A204.1 (cell line): ENCODE measurements around the gene SCFD2.
"Not testable (repeated sequence)": the region's sequence is repeated elsewhere in the genome, so short reads cannot be mapped to it uniquely, and the experiment has no call there.

Experiments used
- FAIRE-seq: peaks from 2 replicates; lab custom pipeline; 2012; peaks lifted over from hg19 to GRCh38; lab: Jason Lieb, UNC

SCFD2 gene

DNA sequence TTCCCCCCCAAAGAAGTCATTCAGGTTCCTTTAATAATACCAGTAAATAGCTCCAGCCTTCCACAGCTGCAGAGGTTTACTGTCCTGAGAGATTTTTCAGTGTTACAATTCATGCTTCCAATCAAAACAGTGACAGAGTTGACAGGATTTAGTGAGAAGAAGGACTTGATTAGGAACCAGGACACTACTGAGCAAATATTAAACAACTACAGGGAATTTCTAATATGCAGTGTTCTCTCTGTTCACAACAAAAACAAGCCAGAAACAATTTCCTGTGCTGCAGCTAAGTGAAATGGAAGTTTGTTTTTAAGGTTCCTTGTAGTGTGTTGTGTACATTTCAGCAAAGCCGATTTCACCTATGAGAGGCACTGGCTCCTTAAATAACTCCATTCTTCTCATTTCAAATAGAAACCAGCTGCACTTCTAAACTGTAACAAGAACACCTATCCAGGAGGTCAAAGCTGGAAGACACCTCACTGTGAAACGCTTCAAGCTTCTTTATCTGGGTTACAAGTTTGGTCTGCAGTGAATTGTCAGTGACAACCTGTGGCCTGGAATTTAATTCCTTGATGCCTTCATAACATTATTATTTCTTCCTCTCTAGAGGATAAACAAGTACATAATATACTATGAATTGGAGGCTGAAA lies 354.5 kb downstream of the SCFD2 start:
- FAIRE-seq = no peak

DNA sequence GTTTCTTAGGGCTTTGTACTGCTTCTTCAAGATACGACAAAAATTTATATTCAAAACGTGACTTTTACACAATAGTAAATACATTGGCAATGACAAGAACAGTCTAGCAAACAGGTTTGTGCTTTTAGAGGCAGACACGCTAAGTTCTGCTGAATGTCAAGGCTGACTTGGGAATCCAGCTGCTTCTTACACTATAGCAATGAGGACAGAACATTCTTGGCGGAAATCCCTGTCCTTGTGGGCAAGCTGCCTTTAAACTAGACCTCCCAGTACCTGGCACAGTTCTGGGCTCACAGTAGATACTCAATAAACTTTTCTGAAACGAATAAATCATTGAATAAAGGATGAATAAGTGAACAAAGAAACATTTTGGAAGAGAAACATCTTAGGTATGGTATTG lies 355.5 kb downstream of the SCFD2 start:
- FAIRE-seq = no peak

DNA sequence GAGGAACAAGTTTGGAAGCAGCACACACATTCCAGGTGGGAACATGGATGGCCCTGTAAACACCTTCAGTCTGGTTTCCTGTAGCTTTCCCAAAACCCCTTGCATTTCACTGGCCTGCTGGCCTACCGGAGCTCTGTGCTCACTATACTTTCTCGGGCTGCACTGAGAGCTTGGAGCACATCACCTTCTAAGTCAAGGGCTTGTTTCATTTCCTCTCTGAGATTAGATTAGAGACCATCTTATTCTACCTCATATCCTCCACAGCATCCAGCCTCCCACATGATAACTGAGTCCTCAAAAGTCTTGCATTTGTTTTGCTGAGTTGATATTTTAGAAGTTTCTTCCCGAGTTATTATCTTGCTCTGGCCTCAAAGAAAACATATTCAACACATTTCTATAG lies 356.0 kb downstream of the SCFD2 start:
- no peak for FAIRE-seq

DNA sequence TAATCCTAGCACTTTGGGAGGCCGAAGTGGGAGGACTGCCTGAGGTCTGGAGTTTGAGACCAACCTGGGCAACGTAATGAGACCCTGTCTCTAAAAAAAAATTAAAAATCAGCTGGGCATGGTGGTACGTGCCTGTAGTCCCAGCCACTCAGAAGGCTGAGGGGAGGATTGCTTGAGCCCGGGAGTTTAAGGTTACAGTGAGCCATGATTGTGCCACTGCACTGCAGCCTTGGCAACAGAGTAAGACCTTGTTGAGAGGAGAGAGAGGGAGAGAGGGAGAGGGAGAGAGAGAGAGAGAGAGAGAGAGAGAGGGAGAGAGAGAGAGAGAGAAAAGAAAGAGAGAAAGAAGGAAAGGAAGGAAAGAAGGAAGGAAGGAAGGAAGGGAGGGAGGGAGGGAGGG lies 358.8 kb downstream of the SCFD2 start:
- no peak for FAIRE-seq

DNA sequence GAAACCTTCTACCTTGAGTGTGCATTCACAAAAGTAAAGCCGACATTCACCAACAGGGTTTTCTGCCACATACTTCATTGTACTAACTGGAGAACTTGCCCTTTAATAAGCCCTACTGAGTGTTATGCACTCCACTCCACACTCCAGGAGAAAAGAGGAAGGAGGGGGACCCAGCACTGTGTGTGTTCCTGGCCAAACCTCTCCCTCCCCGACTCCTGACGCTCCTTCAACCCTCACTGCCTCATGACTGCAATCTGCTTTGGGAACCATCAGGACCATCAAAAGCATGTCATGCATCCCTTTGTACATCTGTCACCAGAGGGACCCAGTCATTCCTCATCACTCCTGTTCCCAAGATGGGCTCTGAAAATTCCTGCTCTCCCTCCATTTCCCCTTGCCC lies 360.1 kb downstream of the SCFD2 start:
- FAIRE-seq = no peak

DNA sequence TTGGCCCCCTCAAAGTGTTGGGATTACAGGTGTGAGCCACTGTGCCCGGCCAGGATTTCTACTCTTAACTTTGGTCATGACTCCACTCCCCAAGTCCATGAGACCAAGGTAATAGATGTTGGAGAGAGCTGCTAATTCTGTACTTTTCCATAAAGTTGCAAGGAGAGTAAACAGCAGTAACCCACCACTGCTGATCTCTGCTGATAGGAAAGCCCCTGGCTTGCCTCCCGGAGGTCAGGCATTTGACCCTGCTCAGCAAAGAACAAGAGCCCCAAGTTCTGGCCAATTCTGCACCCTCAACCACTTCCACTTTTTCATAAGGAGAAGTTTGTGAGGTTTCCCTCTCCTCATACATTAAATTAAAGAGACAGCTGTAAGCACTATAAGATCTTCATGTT lies 360.7 kb downstream of the SCFD2 start:
- no peak for FAIRE-seq

DNA sequence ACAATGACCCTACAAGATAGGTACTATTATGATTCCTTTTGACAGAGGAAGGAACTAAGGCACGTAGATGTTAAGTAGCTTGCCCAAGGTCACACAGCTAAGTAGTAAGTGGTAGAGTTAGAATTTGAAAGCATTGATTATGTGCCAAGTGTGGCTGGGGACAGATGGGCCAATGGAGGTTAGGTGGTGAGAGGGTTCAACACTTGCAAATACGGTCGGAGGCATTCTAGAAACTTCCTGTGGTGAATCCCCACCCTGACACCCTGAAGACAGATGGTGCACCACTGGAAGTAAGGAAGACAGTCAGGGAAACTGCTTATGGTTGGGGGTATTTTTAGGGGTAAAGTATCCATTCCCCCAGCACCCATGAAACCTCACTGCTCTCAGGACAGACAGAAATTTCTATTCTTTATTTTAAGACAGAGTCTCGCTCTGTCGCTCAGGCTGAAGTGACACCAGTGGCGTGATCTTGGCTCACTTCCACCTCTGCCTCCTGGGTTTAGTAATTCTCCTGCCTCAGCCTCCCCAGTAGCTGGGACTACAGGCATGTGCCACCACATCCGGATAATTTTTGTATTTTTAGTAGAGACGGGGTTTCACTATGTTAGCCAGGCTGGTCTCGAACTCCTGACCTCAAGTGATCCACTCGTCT lies 361.2 kb downstream of the SCFD2 start:
- no peak for FAIRE-seq

DNA sequence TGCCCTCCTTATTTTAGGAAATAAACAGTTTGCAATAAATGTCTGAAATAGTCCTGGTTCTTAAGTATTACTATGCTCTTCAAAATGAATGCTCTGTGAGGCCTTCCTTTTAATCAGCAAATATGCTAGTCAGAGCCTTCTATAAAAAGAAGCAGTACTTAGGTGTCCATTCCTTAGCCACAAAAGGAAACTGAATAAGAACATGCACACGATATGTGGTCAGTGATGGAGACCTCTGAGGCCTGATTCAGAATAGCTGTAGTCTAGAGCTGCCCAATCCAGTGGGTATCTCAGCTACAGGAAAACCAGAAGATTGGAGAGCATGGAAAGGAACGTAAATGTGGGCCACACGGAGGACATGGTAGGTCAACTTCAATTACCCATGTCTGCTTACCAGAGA lies 361.9 kb downstream of the SCFD2 start:
- no peak for FAIRE-seq

DNA sequence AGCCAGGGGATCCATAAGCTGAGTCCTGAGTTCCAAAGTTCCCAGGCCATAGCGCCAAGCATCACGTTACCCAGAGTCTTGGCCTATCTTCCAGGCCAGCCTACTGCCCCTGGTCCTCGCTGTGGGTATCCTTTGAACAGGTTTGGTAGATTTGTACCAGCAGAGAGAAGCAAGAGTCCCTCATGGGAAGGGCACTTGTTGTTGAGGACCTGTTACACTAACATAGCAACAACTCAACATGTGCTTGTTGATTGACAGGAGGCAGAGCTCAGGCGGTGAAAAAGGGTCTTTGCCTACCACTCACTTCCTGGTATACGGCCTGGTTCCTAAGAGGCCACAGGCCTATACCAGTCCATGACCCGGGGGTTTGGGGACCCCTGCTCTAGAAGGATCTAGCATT lies 365.3 kb downstream of the SCFD2 start:
- FAIRE-seq = no peak

DNA sequence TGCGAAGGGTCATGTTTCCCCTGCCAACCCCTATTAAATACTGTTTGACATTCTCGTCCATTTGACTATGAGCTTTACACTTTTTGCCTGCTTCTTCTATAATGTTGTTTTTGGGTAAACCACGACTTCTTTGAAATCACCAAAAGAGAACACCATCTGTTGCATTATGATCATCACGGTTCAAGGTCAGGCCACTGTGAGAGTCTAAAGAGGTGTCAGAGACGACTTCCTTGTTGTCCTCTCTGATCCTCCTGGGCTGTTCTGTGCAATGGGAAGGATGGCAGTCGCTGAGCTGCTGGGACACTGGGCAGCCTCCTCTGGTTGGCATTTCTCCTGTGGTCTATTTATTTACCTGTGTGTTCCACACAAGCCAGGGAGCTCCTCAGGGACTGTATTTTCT lies 366.2 kb downstream of the SCFD2 start:
- no peak for FAIRE-seq

DNA sequence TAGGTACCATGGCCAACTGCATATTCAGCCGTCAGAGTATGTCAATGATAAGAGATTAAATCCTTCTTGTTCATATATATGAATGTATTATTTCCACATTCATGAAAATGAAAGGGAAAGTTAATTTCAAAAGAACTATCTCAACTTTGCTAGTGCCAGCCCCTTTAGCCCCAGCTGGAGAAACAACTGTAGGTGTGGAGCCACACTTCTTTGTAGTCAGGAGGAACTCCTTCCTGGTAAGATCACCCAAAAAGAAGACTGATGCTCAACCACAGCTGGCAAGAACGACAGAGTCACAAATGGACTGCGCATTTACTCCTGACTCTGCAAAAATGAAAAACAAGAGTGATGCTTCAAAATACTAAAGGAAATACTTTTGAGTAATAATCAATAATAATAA lies 367.4 kb downstream of the SCFD2 start:
- FAIRE-seq = no peak

DNA sequence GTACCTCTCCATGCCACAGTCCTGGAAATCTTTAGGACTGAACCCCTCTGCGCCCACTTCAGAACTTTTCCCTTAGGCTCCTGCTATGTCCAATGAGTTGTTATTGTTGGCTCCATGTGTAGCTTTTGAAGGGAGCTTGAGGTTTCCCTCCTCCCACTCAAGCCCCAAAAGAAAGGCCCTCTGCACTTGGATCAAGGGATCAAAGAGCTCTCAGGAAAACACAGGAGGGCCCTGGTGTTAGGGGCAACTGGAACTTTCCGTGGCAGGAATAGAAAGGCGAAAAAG lies 368.8 kb downstream of the SCFD2 start:
- FAIRE-seq = no peak

DNA sequence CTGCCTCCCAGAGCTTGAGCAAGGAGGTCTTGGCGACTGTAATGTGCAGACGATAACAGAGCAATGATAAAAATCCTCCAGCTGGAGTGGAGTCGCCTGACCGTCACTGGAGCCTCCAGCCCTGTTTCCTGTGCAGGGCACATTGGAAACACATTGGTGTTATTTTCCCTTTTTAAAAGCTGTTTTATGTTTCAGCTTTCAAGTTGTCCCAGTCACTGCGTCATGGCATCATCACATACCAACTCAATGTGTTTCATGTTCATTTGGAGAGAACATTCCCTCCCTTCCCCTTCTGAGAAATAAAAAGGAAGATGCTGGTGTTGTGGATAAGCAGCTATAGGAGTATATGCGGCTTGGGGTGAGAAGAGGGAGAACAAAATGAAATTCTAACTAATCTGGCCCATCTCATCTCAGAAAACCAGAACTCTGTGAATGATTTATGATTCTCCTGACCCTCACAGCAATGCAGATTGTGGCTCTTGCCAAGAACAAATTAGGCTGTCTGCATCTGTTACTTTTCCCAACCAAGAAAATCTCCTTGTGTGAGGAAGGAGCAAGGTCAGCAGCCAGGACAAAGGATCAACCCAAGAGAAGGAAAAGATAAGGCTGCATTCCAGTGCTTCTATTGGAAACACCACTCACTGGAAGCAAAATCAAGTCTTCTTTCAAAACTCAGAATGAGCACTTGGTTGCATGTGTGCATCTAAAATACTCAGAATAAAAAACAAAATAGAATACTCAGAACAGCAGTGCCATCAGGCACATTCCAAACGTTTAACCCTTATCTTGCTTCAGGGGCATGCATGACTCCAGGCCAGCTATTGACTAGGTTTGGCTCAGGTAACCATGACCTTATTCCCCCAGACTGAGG lies 369.4 kb downstream of the SCFD2 start:
- no peak for FAIRE-seq

DNA sequence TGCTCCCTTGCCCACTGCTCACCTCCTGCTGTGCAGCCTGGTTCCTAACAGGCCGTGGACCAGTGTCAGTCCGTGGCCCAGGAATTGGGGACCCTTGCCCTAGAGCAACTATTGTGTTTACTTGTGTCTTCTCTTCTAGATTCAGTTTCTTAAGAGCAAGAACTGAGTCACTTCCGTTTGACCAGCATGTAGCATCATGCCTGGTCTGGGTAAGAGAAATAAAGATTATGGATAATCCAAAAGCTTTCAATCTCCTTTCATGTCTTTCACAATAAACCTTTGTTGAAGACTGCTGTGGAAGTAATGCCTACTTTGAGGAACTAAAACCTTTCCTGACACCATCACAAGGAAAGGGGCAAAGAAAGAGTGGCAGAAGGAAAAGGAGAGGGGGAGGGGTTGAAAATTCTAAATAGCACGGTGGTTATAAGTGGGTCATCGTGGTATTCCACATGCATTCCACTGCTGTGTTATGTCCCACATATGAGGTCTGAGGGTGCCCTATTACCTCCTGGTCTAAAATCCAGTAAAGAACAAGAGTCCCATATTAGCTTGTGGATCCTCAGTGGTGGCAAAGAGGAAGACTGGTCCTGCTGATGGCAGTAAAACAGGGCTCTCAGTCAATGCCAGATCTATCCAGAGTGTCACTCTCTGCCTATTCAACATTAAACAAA lies 370.4 kb downstream of the SCFD2 start:
- FAIRE-seq = no peak

DNA sequence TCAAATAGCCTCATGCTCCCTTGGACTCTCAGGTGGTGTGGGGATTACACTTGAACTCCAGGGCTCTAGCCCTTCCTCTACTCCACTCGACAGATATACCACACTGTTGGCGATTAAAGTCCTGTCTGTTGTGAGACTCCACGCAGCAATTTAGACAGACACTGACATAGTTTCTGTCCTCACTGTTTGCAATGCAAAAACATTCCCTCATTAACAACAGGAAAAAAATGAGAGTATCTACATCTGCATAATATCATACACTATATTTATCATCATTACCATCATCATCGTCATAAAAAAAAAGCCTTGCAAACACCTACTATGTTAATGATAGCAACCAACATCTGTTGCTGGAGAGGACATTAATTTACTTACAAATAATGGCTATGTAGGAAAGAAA lies 371.3 kb downstream of the SCFD2 start:
- no peak for FAIRE-seq

DNA sequence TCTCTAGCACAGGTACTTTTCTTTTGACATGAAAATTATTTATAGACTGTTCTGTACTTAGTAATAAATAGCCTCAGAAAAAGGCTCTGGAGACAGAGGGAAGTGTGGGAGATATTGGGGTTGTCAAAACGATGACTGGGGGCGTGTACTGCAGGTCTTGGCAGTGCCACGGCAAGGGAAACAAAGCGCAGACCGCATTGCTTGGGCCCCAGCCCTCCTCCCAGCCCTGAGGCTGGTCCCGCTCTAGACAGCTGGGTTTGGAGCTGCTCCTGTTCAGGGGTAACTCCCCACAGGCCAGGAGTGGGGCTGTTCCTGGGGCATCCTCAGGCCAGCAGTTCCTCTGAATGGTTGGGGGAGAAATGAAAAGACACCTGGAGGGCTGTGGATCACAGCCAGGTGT lies 372.1 kb downstream of the SCFD2 start:
- no peak for FAIRE-seq

DNA sequence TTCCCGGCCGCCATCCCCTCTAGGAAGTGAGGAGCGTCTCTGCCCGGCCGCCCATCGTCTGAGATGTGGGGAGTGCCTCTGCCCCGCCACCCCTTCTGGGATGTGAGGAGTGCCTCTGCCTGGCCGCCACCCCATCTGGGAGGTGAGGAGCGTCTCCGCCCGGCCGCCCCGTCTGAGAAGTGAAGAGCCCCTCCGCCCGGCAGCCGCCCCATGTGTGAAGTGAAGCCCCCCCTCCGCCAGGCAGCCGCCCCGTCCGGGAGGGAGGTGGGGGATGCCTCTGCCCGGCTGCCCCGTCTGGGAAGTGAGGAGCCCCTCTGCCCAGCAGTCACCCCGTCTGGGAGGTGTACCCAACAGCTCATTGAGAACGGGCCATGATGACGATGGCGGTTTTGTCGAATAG lies 373.3 kb downstream of the SCFD2 start:
- FAIRE-seq = not testable (repeated sequence)

DNA sequence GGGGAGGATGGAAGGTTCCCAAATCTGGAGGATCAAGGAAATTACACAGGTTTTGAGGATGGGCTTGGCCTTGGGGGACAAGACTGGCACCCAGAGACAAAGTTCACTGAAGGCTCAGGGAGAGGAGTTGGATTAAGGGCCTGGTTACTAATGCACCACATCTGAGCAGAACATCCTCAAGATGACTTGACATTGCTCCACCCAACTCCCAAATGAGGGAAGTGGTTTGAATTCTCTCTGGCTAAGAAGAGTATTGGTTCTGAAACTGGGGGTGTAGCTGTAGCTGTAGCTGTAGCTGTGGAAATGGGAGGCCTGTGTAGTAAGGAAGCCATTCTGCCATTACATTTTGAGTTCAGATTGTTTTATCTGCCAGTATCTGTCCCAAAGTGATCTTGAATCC lies 374.4 kb downstream of the SCFD2 start:
- no peak for FAIRE-seq

DNA sequence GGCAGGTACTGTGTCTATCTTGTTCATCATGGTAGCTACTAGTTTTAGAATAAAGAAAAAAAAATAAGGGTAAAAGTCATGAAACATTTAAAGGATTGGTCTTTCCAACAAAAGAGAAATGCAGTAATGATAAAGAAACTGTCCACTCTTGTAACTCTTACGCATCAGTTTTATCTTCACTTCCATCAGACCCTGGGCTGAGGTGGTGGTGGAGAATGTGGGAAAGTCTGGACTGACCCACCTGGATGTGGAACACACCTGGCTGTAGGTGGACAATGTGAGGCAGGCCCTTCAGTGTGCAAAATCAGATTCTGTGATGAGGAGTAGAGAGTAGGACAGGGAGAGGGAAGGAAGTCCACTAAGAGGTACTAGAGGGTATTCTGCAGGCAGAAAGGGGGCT lies 375.2 kb downstream of the SCFD2 start:
- FAIRE-seq = no peak

DNA sequence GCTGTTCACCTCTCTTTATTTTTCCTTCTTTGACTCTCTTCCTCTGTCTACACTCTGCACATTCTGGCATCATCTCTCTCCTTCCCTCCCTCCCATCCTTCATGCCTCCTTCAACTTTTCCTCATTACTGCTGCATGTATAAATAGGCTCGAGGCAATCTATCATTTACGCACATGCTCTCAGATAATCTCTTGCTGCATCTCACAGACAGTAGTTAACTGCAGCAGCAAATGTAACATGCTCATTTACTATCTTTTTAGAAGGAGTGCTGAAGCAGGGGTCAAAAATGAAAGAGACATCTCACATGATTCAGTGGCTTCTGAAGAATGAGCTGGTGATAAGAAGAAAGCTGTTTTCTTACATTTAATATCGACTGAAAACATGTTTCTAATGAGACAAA lies 376.0 kb downstream of the SCFD2 start:
- no peak for FAIRE-seq

DNA sequence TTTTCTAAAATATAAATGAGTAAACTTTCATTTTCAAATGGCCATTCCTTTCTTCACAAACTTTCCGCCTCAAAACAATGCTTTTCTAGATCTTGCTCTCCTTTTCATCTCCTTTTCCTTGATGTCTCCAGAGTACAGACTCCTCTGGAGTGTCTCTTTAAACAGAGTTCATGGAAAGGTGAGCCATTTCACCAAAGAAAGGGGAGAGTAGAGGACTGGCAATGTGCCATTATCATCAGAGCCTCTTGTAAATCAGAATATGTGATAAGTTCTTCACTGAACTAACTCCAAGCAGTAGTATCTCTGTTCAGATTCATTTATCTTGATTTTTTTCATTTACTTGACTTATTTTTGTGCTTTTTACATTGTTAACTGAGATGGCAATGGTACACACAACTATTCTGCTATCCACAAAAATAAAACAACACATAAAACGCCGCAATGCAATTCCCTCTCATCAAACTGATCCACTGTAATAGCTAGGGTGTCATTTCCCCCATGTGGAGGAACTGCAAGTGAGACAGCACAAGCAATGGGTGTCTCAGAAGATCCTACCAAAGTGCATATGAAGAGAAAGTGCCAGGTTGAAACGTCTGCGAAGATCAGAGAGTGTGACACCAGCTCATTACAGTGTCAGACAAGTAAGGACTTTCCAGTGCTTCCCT lies 378.3 kb downstream of the SCFD2 start:
- no peak for FAIRE-seq

DNA sequence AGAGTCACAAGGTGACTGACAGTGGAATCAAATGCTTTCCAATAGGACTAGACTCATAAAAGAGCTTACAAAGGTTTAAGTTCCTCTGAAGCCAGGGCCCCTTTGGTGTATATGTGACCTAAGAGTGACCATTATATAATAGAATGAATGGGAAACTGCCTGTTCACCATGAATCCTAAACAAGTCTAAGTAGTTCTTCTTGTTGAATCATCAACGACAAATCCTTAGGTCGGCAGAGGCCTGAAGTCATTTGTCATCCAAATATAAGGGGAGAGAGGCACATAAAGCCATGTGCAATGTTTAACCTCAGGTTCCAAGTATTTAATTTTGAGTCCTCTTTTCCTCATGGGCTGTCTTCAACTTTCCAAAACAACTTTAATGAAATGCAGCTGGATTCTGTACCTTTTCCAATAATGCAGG lies 381.4 kb downstream of the SCFD2 start:
- no peak for FAIRE-seq
